ENCODE measurements around the gene TRAPPC1. TPM values are rescaled to one million over a fixed set of nuclear protein-coding genes. Genes with fewer than 3 reads are reported as not detected.

Gene TRAPPC1
- total and polyA plus RNA-seq, 2 of the 4 experiments (the other 2 are of a cell fraction): 50.4 to 303 TPM

DNA sequence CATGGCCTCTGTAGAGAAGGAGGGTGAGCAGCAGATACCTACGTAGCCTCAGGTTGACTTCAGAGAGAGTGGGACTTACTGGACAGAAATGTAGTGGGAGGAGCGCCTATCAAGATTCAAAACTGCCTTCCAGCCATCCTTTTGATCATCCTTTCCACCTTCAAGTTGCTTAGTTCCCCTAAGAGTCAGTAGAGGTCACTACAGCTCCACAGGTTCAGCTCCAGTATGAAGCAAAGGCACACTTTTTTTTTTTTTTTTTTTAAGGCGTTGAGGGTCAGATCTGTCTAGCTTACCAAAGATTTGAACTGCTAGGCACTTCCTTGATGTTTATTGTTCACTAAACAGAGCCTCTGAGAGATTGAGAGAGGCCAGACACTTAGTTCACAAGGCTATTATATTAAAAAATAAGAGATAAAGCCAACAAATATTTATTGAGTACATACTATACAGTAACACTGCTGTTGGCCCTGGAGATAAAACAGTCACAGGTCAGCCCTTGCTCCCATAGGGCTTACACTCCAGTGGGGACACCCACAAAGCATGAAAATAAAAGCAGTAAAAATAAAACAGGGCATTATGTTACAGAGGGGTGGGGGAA, 18.7 kb downstream of the TRAPPC1 start:
- no peak overlapping the region for H2BK120ac ChIP-seq (ENCODE audit: low read depth, low read length)
- no peak overlapping the region for H2BK20ac ChIP-seq (ENCODE audit: low read depth, low read length)
- no peak overlapping the region for H2BK15ac ChIP-seq (ENCODE audit: low read depth, low read length)
- no peak overlapping the region for H3K56ac ChIP-seq (ENCODE audit: extremely low read depth, insufficient read depth, low read length)
- ChIA-PET POLR2A (ENCODE audit: unreplicated experiment) (interaction anchor here (0.6 kb wide), 4 partner anchors 21 to 283 kb away, joined by 6 to 11 read pairs (median 6); no protein-coding TSS in a partner anchor), CTCF (interaction anchor here (0.6 to 2.1 kb wide), 8 partner anchors 35 to 165 kb away, joined by 3 to 8 read pairs (median 4); no protein-coding TSS in a partner anchor)
- H4K91ac ChIP-seq (ENCODE audit: insufficient read depth, low read depth, low read length): no peak overlapping the region
- in situ Hi-C loops (cut with MboI; ENCODE audit: low sequenced_read_pairs): loop anchor here (5.0 to 10.0 kb wide), 2 partner anchors 74 to 132 kb away; no protein-coding TSS in a partner anchor
- no peak overlapping the region for H3K27ac ChIP-seq (ENCODE audit: insufficient read depth, low read length)
- ATAC-seq (ENCODE audit: low read depth): no peak
- H4K20me1 ChIP-seq (ENCODE audit: insufficient read depth, low read length): peaks cover 2% of the 10 kb centered on the region; the same call in 1 of the 2 replicates
- H3K4me3 ChIP-seq (ENCODE audit: insufficient read depth, low read depth, low read length): no peak overlapping the region
- WGBS, 2 experiments (ENCODE audit: extremely low coverage in 2 of 2, insufficient read length in 1 of 2): no CpG with 5 or more reads among the region's 3 CpGs
- peaks cover 12% of the 10 kb centered on the region for H3K4me1 ChIP-seq (ENCODE audit: control insufficient read depth, insufficient read depth, low read length)
- no peak overlapping the region for H2BK5ac ChIP-seq (ENCODE audit: low read depth, low read length, poor library complexity, severe bottlenecking)
- H4K8ac ChIP-seq (ENCODE audit: low read depth in 2 of 2, low read length in 2 of 2): no peak overlapping the region
- H4K5ac ChIP-seq (ENCODE audit: low read depth, low read length): no peak overlapping the region
- no TSS peak for BruUV-seq (replicated peaks)
- H3K36me3 ChIP-seq (ENCODE audit: control insufficient read depth, insufficient read depth, low read length): peaks cover 40% of the 10 kb centered on the region
- intact Hi-C loops (cut with micrococcal nuclease): loop anchor here (1.0 kb wide), 3 partner anchors 77 to 144 kb away; no protein-coding TSS in a partner anchor
- no peak overlapping the region for H3K4me2 ChIP-seq (ENCODE audit: low read depth, low read length)
- no peak overlapping the region for H3K18ac ChIP-seq (ENCODE audit: low read depth, low read length)
- peak; percentile 80 for DNase-seq
- dilution Hi-C loops (cut with HindIII; ENCODE audit: low sequenced_read_pairs, unreplicated experiment): no loop called here
- H3K27me3 ChIP-seq (ENCODE audit: control insufficient read depth, insufficient read depth, low read length): no peaks in the 10 kb centered on the region
- peaks cover 6% of the 10 kb centered on the region for H3K9me1 ChIP-seq (ENCODE audit: insufficient read depth, low read length)
- H2AFZ ChIP-seq (replicated peaks; ENCODE audit: low read length, poor library complexity): no peak overlapping the region
- no peak for TF ChIP-seq CHD1 (IDR thresholded peaks at IDR 0.05; ENCODE audit: low read depth, low read length)
- peak; percentile 92 for TF ChIP-seq SMC3 (IDR thresholded peaks at IDR 0.05; ENCODE audit: low read depth, low read length)
- TF ChIP-seq, protein P1, sequence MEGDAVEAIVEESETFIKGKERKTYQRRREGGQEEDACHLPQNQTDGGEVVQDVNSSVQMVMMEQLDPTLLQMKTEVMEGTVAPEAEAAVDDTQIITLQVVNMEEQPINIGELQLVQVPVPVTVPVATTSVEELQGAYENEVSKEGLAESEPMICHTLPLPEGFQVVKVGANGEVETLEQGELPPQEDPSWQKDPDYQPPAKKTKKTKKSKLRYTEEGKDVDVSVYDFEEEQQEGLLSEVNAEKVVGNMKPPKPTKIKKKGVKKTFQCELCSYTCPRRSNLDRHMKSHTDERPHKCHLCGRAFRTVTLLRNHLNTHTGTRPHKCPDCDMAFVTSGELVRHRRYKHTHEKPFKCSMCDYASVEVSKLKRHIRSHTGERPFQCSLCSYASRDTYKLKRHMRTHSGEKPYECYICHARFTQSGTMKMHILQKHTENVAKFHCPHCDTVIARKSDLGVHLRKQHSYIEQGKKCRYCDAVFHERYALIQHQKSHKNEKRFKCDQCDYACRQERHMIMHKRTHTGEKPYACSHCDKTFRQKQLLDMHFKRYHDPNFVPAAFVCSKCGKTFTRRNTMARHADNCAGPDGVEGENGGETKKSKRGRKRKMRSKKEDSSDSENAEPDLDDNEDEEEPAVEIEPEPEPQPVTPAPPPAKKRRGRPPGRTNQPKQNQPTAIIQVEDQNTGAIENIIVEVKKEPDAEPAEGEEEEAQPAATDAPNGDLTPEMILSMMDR (conservative IDR thresholded peaks at IDR 0.05; ENCODE audit: low read depth, low read length): peak; percentile 88
- TF ChIP-seq, protein P2, sequence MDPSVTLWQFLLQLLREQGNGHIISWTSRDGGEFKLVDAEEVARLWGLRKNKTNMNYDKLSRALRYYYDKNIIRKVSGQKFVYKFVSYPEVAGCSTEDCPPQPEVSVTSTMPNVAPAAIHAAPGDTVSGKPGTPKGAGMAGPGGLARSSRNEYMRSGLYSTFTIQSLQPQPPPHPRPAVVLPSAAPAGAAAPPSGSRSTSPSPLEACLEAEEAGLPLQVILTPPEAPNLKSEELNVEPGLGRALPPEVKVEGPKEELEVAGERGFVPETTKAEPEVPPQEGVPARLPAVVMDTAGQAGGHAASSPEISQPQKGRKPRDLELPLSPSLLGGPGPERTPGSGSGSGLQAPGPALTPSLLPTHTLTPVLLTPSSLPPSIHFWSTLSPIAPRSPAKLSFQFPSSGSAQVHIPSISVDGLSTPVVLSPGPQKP (IDR thresholded peaks at IDR 0.05; ENCODE audit: borderline replicate concordance, low read depth, low read length): no peak
- TF ChIP-seq MAFK (IDR thresholded peaks at IDR 0.05; ENCODE audit: low read depth, low read length): no peak
- no peak for TF ChIP-seq BHLHE40 (IDR thresholded peaks at IDR 0.05; ENCODE audit: low read depth, low read length)
- TF ChIP-seq RAD21 (IDR thresholded peaks at IDR 0.05; ENCODE audit: low read length): peak; percentile 92
- TF ChIP-seq FOS (IDR thresholded peaks at IDR 0.05; ENCODE audit: low read depth, low read length): no peak
- 0 out of 2 replicates have a peak, but pooled peaks have one; percentile 14 for TF ChIP-seq CEBPB (IDR thresholded peaks at IDR 0.05; ENCODE audit: low read depth, low read length)
- no peaks in the 10 kb centered on the region for H3K9me3 ChIP-seq (ENCODE audit: control insufficient read depth, insufficient read depth, low read length)
- no peak overlapping the region for H2AK9ac ChIP-seq (replicated peaks; ENCODE audit: low read depth, low read length, poor library complexity)
- 0 out of 4 replicates have a peak, but pooled peaks cover 0 to 3% of the 10 kb centered on the region in 2 experiments for H3K79me1 ChIP-seq (ENCODE audit: low read depth in 1 of 2, low read length in 2 of 2)
- H2AK5ac ChIP-seq (ENCODE audit: low read depth, low read length): no peak overlapping the region
- H3K14ac ChIP-seq (replicated peaks; ENCODE audit: low read depth, low read length): no peak overlapping the region
- H3K23ac ChIP-seq (ENCODE audit: low read depth, low read length): no peak overlapping the region
- no peak overlapping the region for H3K9ac ChIP-seq (ENCODE audit: low read depth, low read length)
- no peak overlapping the region for H3K4ac ChIP-seq (ENCODE audit: low read depth, low read length)

Data from IMR-90 (cell line).